ENCODE measurements around the gene HTR2B. TPM values are rescaled to one million over a fixed set of nuclear protein-coding genes. Genes with fewer than 3 reads are reported as not detected.
A peak's percentile ranks its signal among the peaks of the same experiment; 100 is the strongest.

Gene HTR2B
- total RNA-seq: 1 to 10 TPM; 2.1 to 2.2 TPM

- Mint-ChIP-seq H3K9me3 (no peaks in the 10 kb centered on the region), H3K4me1 (peaks cover 42% of the 10 kb centered on the region), H3K4me3 (peak within 1 kb of the TSS; percentile 61), H3K27ac (peak within 1 kb of the TSS; percentile 84), H3K27me3 (no peaks in the 10 kb centered on the region), H3K36me3 (ENCODE audit: low read depth) (peaks cover 9% of the 10 kb centered on the region)
- DNase-seq: peak; percentile 61
- CTCF ChIA-PET: interaction anchor here (0.6 to 1.4 kb wide), 3 partner anchors 72 to 673 kb away, joined by 3 to 6 read pairs (median 4); no protein-coding TSS in a partner anchor
- POLR2A ChIA-PET: interaction anchor here (0.6 to 0.8 kb wide), 2 partner anchors 18 to 339 kb away, joined by 3 read pairs; partner anchors contain the start of gene NCL
Observed at GRCh38 chr2:231124838-231125568, at the start of gene HTR2B. Gene HTR2B, minus strand, starts transcription at chr2:231125042. Its CDS starts 1,278 bp downstream, at chr2:231123764.

GRCh38 chr2:231174211-231174651 lies 49.4 kb upstream of the HTR2B start:
- no peaks in the 10 kb centered on the region for H3K4me1 Mint-ChIP-seq
- no peaks in the 10 kb centered on the region for H3K9me3 Mint-ChIP-seq
- POLR2A ChIA-PET: no interaction called here
- no peak for DNase-seq
- H3K4me3 Mint-ChIP-seq: no peak overlapping the region
- CTCF ChIA-PET: interaction anchor here (0.8 to 1.5 kb wide), 3 partner anchors 12 to 425 kb away, joined by 3 to 6 read pairs (median 3); no protein-coding TSS in a partner anchor
- no peak overlapping the region for H3K27ac Mint-ChIP-seq
- H3K36me3 Mint-ChIP-seq (ENCODE audit: low read depth): peaks cover 37% of the 10 kb centered on the region
- no peaks in the 10 kb centered on the region for H3K27me3 Mint-ChIP-seq

- POLR2A ChIA-PET: no interaction called here
- peaks cover 50% of the 10 kb centered on the region for H3K36me3 Mint-ChIP-seq (ENCODE audit: low read depth)
- peaks cover 1% of the 10 kb centered on the region for H3K4me1 Mint-ChIP-seq
- H3K4me3 Mint-ChIP-seq: no peak overlapping the region
- H3K9me3 Mint-ChIP-seq: no peaks in the 10 kb centered on the region
- H3K27me3 Mint-ChIP-seq: no peaks in the 10 kb centered on the region
- no peak overlapping the region for H3K27ac Mint-ChIP-seq
- no peak for DNase-seq
- CTCF ChIA-PET: interaction anchor here (0.5 to 1.5 kb wide), 5 partner anchors 25 to 843 kb away, joined by 3 read pairs; no protein-coding TSS in a partner anchor
Observed at GRCh38 chr2:231172025-231172424, 47.2 kb upstream of the HTR2B start.

GRCh38 chr2:231170055-231170454 lies 45.2 kb upstream of the HTR2B start:
- H3K4me1 Mint-ChIP-seq: peaks cover 1% of the 10 kb centered on the region
- H3K9me3 Mint-ChIP-seq: no peaks in the 10 kb centered on the region
- CTCF ChIA-PET: interaction anchor here (1.0 kb wide), 1 partner anchor 228 kb away, joined by 3 read pairs; no protein-coding TSS in a partner anchor
- no peak for DNase-seq
- no peak overlapping the region for H3K27ac Mint-ChIP-seq
- H3K36me3 Mint-ChIP-seq (ENCODE audit: low read depth): peaks cover 51% of the 10 kb centered on the region
- POLR2A ChIA-PET: no interaction called here
- no peak overlapping the region for H3K4me3 Mint-ChIP-seq
- no peaks in the 10 kb centered on the region for H3K27me3 Mint-ChIP-seq

DNA sequence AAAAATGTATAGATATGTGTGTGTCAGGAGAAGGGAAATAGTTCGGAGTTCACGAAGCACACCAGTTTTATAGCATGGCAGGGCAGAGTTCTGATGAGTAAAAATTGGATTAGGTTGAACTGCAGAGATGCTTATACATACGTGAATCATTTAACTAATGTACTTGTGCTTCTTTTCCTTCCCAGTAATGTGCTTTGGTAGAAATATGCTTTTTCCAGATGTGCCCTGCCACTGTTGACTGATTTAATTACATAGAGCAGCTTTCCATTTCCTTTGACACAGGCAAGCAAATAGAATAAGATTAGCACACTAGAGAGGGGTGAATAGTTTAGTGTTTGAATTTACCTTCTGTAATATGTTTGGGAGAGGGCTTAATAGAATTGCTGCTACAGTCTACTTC lies 44.6 kb upstream of the HTR2B start:
- Mint-ChIP-seq H3K27me3 (no peaks in the 10 kb centered on the region), H3K4me3 (no peak overlapping the region), H3K27ac (no peak overlapping the region), H3K9me3 (no peaks in the 10 kb centered on the region), H3K36me3 (ENCODE audit: low read depth) (peaks cover 48% of the 10 kb centered on the region), H3K4me1 (peaks cover 1% of the 10 kb centered on the region)
- no peak for DNase-seq
- CTCF ChIA-PET: interaction anchor here (1.0 to 1.4 kb wide), 2 partner anchors 20 to 228 kb away, joined by 3 read pairs; no protein-coding TSS in a partner anchor
- POLR2A ChIA-PET: no interaction called here

- H3K4me3 Mint-ChIP-seq: no peak overlapping the region
- H3K27ac Mint-ChIP-seq: no peak overlapping the region
- peaks cover 45% of the 10 kb centered on the region for H3K36me3 Mint-ChIP-seq (ENCODE audit: low read depth)
- no peaks in the 10 kb centered on the region for H3K9me3 Mint-ChIP-seq
- H3K4me1 Mint-ChIP-seq: peaks cover 1% of the 10 kb centered on the region
- no peak for DNase-seq
- no peaks in the 10 kb centered on the region for H3K27me3 Mint-ChIP-seq
- ChIA-PET POLR2A (no interaction called here), CTCF (interaction anchor here (1.4 kb wide), 1 partner anchor 21 kb away, joined by 3 read pairs; no protein-coding TSS in a partner anchor)
Observed at GRCh38 chr2:231168460-231169139, 43.8 kb upstream of the HTR2B start.

DNA sequence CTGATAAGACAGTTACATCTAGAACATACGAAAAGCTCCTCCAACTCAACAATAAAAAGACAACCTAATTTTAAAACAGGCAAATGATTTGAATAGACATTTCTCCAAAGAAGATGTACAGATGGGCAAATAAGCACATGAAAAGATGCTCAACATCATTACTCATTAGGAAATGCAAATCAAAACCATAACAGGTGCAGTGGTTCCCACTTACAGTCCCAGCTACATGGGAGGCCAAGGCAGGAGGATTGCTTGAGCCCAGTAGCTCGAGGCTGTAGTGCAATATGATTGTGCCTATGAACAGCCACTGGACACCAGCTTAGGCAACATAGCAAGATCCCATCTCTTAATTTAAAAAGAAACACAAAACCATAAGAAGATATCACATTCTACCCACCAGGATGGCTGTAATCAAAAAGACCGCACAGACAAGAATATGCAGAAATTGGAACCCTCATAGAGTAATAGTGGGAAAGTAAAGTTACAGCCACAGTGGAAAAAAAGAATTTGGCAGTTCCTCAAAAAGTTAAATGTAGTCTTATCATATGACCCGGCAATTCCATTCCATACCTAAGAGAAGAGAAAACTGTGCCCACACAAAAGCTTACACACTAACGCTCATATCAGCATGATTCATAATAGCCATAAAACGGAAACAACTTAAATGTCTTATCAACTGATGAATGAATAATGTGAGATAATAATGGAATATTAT lies 43.1 kb upstream of the HTR2B start:
- no peak overlapping the region for H3K4me3 Mint-ChIP-seq
- no peak overlapping the region for H3K27ac Mint-ChIP-seq
- no peak for DNase-seq
- ChIA-PET POLR2A (no interaction called here), CTCF (interaction anchor here (0.6 to 1.4 kb wide), 3 partner anchors 9 to 21 kb away, joined by 3 to 5 read pairs (median 3); no protein-coding TSS in a partner anchor)
- peaks cover 1% of the 10 kb centered on the region for H3K4me1 Mint-ChIP-seq
- H3K27me3 Mint-ChIP-seq: no peaks in the 10 kb centered on the region
- H3K9me3 Mint-ChIP-seq: no peaks in the 10 kb centered on the region
- H3K36me3 Mint-ChIP-seq (ENCODE audit: low read depth): peaks cover 49% of the 10 kb centered on the region

DNA sequence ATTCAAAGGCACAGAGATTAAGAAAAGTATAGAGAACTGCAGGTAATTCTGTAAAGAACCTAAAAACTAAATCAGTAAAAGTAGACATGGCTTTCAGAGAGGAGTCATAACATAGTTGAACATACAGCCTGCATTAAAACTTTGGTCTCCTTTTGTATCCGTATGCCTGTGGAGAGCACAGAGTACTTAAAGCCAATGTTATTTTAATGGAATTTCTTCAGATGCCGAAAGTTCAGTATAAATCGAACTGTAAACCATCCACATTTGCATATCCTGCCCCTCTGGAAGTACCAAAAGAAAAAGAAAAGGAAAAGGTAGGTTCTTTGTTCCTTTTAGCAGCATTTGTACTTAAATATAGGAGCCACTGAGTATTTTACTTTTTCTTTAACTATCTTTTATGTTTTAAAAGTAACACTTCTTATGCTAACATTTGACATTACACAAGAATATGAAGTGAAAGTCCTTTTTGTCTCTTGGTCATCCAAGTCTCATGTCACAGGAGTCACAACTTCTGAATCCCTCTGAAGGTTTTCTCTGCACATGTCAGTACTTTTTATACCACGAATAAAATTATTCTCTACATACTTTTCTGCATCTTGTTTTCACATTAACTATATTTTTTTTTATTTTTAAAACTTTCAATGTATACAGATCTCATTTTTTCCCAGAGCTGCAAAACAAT lies 38.7 kb upstream of the HTR2B start:
- peaks cover 17% of the 10 kb centered on the region for H3K4me1 Mint-ChIP-seq
- H3K36me3 Mint-ChIP-seq (ENCODE audit: low read depth): peaks cover 36% of the 10 kb centered on the region
- no peaks in the 10 kb centered on the region for H3K9me3 Mint-ChIP-seq
- POLR2A ChIA-PET: no interaction called here
- no peak for DNase-seq
- H3K4me3 Mint-ChIP-seq: no peak overlapping the region
- CTCF ChIA-PET: interaction anchor here (0.6 kb wide), 1 partner anchor 22 kb away, joined by 3 read pairs; no protein-coding TSS in a partner anchor
- no peak overlapping the region for H3K27ac Mint-ChIP-seq
- no peaks in the 10 kb centered on the region for H3K27me3 Mint-ChIP-seq

GRCh38 chr2:231163011-231163410 lies 38.2 kb upstream of the HTR2B start:
- no peak overlapping the region for H3K27ac Mint-ChIP-seq
- CTCF ChIA-PET: interaction anchor here (1.5 kb wide), 1 partner anchor 11 kb away, joined by 6 read pairs; no protein-coding TSS in a partner anchor
- POLR2A ChIA-PET: no interaction called here
- H3K36me3 Mint-ChIP-seq (ENCODE audit: low read depth): peaks cover 32% of the 10 kb centered on the region
- no peaks in the 10 kb centered on the region for H3K9me3 Mint-ChIP-seq
- no peak for DNase-seq
- peaks cover 16% of the 10 kb centered on the region for H3K4me1 Mint-ChIP-seq
- H3K27me3 Mint-ChIP-seq: no peaks in the 10 kb centered on the region
- no peak overlapping the region for H3K4me3 Mint-ChIP-seq

DNA sequence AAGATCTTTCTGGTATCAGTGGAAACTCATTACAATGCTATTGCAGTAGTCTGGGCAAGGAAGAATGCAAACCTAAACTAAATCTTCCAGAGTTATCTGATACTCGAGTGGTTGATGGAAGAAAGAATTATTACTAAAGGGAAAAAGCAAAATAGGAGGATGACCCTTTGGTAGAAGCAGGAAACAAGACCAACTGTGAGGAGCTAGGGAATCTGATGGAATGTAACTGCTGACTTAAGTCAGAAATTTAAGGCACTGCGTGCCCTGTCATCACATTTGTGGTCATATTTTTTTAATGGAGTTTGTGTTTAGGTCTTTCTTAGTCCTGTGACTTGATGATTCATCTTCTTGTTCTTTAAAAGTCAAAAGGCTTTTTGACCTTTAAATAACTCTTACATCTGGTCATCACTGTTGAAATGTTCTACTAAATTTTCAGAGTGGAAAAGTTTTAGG lies 37.1 kb upstream of the HTR2B start:
- DNase-seq: no peak
- POLR2A ChIA-PET: no interaction called here
- Mint-ChIP-seq H3K9me3 (no peaks in the 10 kb centered on the region), H3K27ac (peak overlapping the region; percentile 5), H3K36me3 (ENCODE audit: low read depth) (peaks cover 23% of the 10 kb centered on the region), H3K27me3 (no peaks in the 10 kb centered on the region), H3K4me1 (peaks cover 16% of the 10 kb centered on the region), H3K4me3 (no peak overlapping the region)
- CTCF ChIA-PET: interaction anchor here (1.5 kb wide), 1 partner anchor 12 kb away, joined by 6 read pairs; no protein-coding TSS in a partner anchor

GRCh38 chr2:231161252-231161839 lies 36.5 kb upstream of the HTR2B start:
- Mint-ChIP-seq H3K27me3 (no peaks in the 10 kb centered on the region), H3K27ac (no peak overlapping the region), H3K4me1 (peaks cover 16% of the 10 kb centered on the region), H3K4me3 (no peak overlapping the region), H3K36me3 (ENCODE audit: low read depth) (peaks cover 20% of the 10 kb centered on the region), H3K9me3 (no peaks in the 10 kb centered on the region)
- ChIA-PET CTCF (interaction anchor here (0.6 to 1.5 kb wide), 2 partner anchors 13 to 314 kb away, joined by 3 to 6 read pairs; no protein-coding TSS in a partner anchor), POLR2A (no interaction called here)
- no peak for DNase-seq

- CTCF ChIA-PET: interaction anchor here (0.6 kb wide), 2 partner anchors 314 to 570 kb away, joined by 3 read pairs; no protein-coding TSS in a partner anchor
- DNase-seq: no peak
- POLR2A ChIA-PET: no interaction called here
- no peak overlapping the region for H3K27ac Mint-ChIP-seq
- H3K4me3 Mint-ChIP-seq: no peak overlapping the region
- H3K4me1 Mint-ChIP-seq: peaks cover 16% of the 10 kb centered on the region
- H3K36me3 Mint-ChIP-seq (ENCODE audit: low read depth): peaks cover 17% of the 10 kb centered on the region
- H3K9me3 Mint-ChIP-seq: no peaks in the 10 kb centered on the region
- no peaks in the 10 kb centered on the region for H3K27me3 Mint-ChIP-seq
Observed at GRCh38 chr2:231160701-231161100, 35.9 kb upstream of the HTR2B start.

All from activated CD4-positive, alpha-beta T cell treated with anti-CD3 and anti-CD28 coated beads, Interleukin-2, amount 10 ng/mL, durations not matched to agents 7 days and 5 days (primary cell).